ENCODE data around the gene FKBP8. TPM values are rescaled to one million over a fixed set of nuclear protein-coding genes. Genes with fewer than 3 reads are reported as not detected.
"Not testable (repeated sequence)": the region's sequence is repeated elsewhere in the genome, so short reads cannot be mapped to it uniquely, and the experiment has no call there.

The FKBP8 gene
- total RNA-seq, 8 experiments from 2014 or later, result 137 to 214 (median 153) TPM

- WGBS, 10 experiments, result 40 to 92% (median 69%) methylated on average over 1 to 5 of the region's 6 CpGs; no CpG with 5 or more reads in 2 of the 10 experiments
- Histone ChIP-seq H3K4me3 (no peak overlapping the region), H3K4me1 (replicated peaks in 1 of 2) (no peaks in the 10 kb centered on the region), H3K27ac (no peak overlapping the region)
- ATAC-seq (replicated peaks in 6 of 8), result no peak
- in situ Hi-C loops (cut with MboI; ENCODE audit: low pct_unique_long_range_greater_than_20kb in 2 of 9, low sequenced_read_pairs in 9 of 9, unreplicated experiment in 9 of 9), result no loop called here
These were observed 8.3 kb upstream of the FKBP8 start for GRCh38 chr19:18551631-18552030.

DNA sequence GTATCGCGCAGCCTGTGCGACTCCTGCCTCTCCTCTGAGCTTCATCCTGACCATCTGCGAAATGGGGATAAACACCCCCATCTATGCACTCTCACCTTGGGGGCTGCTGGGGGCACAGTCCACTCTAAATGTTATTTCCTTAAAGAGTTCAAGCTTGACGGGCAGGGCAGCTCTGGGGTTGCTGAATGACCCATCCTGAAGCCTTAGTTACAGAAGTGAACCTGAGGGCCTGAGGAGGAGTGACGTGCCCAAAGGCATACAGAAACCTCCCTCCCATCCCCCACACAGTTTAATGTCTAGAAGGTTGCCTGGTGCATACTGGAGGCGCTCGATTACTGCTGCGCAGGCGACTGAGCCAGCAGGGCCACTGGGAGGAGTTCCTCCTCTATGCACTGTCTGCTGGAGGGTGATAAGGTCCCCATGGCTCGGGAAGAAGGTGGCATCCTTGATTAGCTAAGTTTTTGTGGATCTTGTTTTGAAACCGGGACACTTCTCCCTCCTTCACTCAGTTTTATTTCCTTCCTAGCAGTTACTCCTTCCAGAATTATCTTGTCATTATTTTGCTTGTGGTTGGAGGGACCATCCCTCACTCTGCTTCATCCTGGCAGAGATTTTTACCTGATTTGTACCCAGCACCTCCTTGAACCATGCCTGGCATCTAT is 572 bp upstream of the FKBP8 start:
- H3K4me3 ChIP-seq, result peak overlapping the region; percentile 54 to 87 (median 60)
- H3K27ac ChIP-seq, result peak overlapping the region in 1 of 2 donors; percentile 83
- in situ Hi-C loops (cut with MboI; ENCODE audit: low pct_unique_long_range_greater_than_20kb in 2 of 9, low sequenced_read_pairs in 9 of 9, unreplicated experiment in 9 of 9), result no loop called here
- peaks cover 3 to 10% of the 10 kb centered on the region in 2 donors for H3K4me1 ChIP-seq (replicated peaks in 1 of 2)
- ATAC-seq (replicated peaks in 6 of 8), result peak; percentile 26 to 88 (median 46)
- WGBS, 10 experiments, result 0 to 60% (median 32%) methylated on average over 1 to 6 of the region's 12 CpGs; no CpG with 5 or more reads in 4 of the 10 experiments

- ATAC-seq (replicated peaks in 6 of 8), result peak in 5 of 8 experiments; percentile 20 to 36 (median 24)
- in situ Hi-C loops (cut with MboI; ENCODE audit: low pct_unique_long_range_greater_than_20kb in 2 of 9, low sequenced_read_pairs in 9 of 9, unreplicated experiment in 9 of 9), result no loop called here
- H3K4me3 ChIP-seq, result peak overlapping the region; percentile 54 to 87 (median 60)
- H3K4me1 ChIP-seq (replicated peaks in 1 of 2), result peaks cover 3 to 10% of the 10 kb centered on the region in 2 donors
- WGBS, 10 experiments, result 20 to 100% (median 61%) methylated on average over 1 to 5 of the region's 11 CpGs; no CpG with 5 or more reads in 4 of the 10 experiments
- H3K27ac ChIP-seq, result peak overlapping the region; percentile 50 to 71
These were observed 1.1 kb downstream of the FKBP8 start for GRCh38 chr19:18541992-18542940.

DNA sequence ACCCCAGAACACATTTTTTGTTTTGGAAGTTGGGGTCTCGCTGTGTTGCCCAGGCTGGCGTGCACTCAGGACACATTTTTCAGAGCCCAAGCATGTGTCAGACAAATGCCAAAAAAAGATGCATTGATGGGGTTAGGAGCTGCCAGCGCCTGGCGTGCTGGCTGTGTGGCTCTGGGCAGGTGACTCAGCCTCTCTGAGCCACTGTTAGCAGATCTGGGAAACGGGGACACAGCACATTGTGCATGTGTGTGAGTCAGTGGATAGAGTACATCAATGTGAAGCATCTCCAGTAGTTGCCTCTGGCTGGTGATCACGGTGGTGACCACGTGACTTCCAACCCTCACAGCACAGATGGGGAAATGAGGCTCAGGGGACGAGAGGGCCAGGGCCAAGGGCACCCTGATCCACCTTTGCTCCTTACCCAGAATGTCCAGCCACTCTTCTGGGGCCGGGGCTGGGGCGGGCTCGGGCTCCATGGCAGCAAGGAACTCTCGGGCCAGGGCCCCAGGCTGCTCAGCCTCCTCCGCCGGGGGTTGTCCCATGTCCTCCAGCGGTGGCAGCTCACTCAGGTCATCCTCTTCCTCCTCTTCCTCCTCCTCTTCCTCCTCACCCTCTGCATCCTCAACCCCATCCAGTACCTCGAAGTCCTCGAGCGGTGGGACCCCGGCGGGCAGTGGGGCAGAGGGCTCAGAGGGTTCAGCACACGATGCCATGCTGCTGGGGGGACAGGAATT is 1.9 kb downstream of the FKBP8 start:
- Histone ChIP-seq H3K4me3 (no peak overlapping the region), H3K4me1 (replicated peaks in 1 of 2) (peaks cover 3 to 10% of the 10 kb centered on the region in 2 donors), H3K27ac (no peak overlapping the region)
- ATAC-seq (replicated peaks in 6 of 8), result peak in 1 of 8 experiments; percentile 9
- in situ Hi-C loops (cut with MboI; ENCODE audit: low pct_unique_long_range_greater_than_20kb in 2 of 9, low sequenced_read_pairs in 9 of 9, unreplicated experiment in 9 of 9), result no loop called here
- WGBS, 10 experiments, result 0 to 100% (median 100%) methylated on average over 1 to 13 of the region's 21 CpGs; no CpG with 5 or more reads in 2 of the 10 experiments

- in situ Hi-C loops (cut with MboI; ENCODE audit: low pct_unique_long_range_greater_than_20kb in 2 of 9, low sequenced_read_pairs in 9 of 9, unreplicated experiment in 9 of 9); H3K27ac ChIP-seq; H3K4me3 ChIP-seq; ATAC-seq (replicated peaks in 6 of 8): not testable (repeated sequence)
- peaks cover 3 to 10% of the 10 kb centered on the region in 2 donors for H3K4me1 ChIP-seq (replicated peaks in 1 of 2)
- 40 to 83% (median 75%) methylated on average over 1 of the region's 1 CpG; no CpG with 5 or more reads in 7 of the 10 experiments for WGBS, 10 experiments
These were observed 3.2 kb downstream of the FKBP8 start for GRCh38 chr19:18540200-18540599.

DNA sequence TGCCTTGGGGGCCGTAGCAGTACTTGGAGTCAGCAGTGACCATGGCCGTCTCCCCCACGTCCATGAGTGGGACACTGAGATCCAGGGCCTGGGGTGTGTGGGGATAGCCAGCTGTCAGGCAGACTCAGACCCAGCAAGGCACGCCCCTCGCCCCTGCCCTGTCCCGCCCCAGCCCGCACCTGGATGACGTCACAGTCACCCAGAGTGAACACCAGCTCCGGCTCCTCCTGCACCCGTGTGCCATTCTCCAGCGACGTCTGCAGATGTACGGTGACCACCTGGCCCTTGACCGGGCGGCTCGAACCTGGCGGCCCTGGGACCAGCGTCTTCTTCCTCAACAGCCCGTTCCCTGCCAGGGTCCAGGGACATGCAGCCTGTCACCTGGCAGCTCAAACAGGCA is 4.0 kb downstream of the FKBP8 start:
- H3K4me3 ChIP-seq, result no peak overlapping the region
- 100% methylated on average over 2 of the region's 19 CpGs; no CpG with 5 or more reads in 9 of the 10 experiments for WGBS, 10 experiments
- in situ Hi-C loops (cut with MboI; ENCODE audit: low pct_unique_long_range_greater_than_20kb in 2 of 9, low sequenced_read_pairs in 9 of 9, unreplicated experiment in 9 of 9), result no loop called here
- H3K4me1 ChIP-seq (replicated peaks in 1 of 2), result peaks cover 3 to 10% of the 10 kb centered on the region in 2 donors
- ATAC-seq (replicated peaks in 6 of 8), result no peak
- H3K27ac ChIP-seq, result no peak overlapping the region

- peaks cover 0 to 5% of the 10 kb centered on the region in 2 donors for H3K4me1 ChIP-seq (replicated peaks in 1 of 2)
- no peak overlapping the region for H3K4me3 ChIP-seq
- ATAC-seq (replicated peaks in 6 of 8), result no peak
- 91 to 100% (median 95%) methylated on average over 4 to 9 of the region's 22 CpGs; no CpG with 5 or more reads in 7 of the 10 experiments for WGBS, 10 experiments
- in situ Hi-C loops (cut with MboI; ENCODE audit: low pct_unique_long_range_greater_than_20kb in 2 of 9, low sequenced_read_pairs in 9 of 9, unreplicated experiment in 9 of 9), result no loop called here
- H3K27ac ChIP-seq, result no peak overlapping the region
These were observed 5.3 kb downstream of the FKBP8 start for GRCh38 chr19:18538115-18538514.

DNA sequence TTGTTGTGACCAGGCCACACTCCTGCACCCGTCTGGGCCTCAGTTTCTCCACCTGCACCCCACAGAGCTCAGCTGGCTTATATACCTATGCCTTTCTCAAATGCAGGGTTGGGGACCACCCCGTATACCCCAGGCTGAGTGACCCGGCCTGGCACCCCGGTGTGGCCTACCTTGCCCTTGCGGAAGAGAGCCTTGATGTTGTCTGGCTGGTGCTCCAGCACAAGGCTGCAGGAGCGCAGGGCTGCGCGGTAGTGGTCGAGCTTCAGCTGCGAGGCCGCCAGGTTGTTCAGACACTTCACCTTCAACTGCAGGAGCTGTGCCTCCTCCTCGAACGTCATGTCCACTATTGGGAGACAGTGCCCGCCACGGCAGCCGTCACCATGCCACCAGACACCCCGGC is 5.9 kb downstream of the FKBP8 start:
- in situ Hi-C loops (cut with MboI; ENCODE audit: low pct_unique_long_range_greater_than_20kb in 2 of 9, low sequenced_read_pairs in 9 of 9, unreplicated experiment in 9 of 9), result no loop called here
- no peak for ATAC-seq (replicated peaks in 6 of 8)
- peaks cover 0 to 4% of the 10 kb centered on the region in 2 donors for H3K4me1 ChIP-seq (replicated peaks in 1 of 2)
- no peak overlapping the region for H3K27ac ChIP-seq
- no peak overlapping the region for H3K4me3 ChIP-seq
- 70 to 100% (median 100%) methylated on average over 1 to 2 of the region's 17 CpGs; no CpG with 5 or more reads in 7 of the 10 experiments for WGBS, 10 experiments

DNA sequence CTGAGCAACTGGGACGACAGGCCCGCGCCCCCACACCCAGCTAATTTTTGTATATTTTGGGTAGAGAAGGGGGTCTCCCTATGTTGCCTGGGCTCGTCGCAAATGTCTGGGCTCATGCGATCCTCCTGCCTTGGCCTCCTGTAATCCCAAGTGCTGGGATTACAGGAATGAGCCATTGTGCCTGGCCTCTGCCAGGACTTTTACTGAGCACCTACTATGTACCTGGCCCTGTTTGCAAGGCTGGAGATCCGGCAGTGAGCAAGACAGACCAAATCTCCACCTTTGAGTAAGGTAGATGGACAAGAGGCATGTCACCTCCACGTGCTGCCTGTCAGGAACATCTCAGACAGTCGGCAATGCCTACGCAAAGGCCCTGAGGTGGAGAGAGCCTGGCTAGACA is 6.9 kb downstream of the FKBP8 start:
- WGBS, 10 experiments, result 60 to 100% (median 93%) methylated on average over 1 to 7 of the region's 10 CpGs; no CpG with 5 or more reads in 3 of the 10 experiments
- Histone ChIP-seq H3K4me3 (no peak overlapping the region), H3K27ac (no peak overlapping the region), H3K4me1 (replicated peaks in 1 of 2) (no peaks in the 10 kb centered on the region)
- in situ Hi-C loops (cut with MboI; ENCODE audit: low pct_unique_long_range_greater_than_20kb in 2 of 9, low sequenced_read_pairs in 9 of 9, unreplicated experiment in 9 of 9), result no loop called here
- ATAC-seq (replicated peaks in 6 of 8), result no peak

- ATAC-seq (replicated peaks in 6 of 8), result no peak
- WGBS, 10 experiments, result 80 to 100% (median 100%) methylated on average over 1 to 4 of the region's 4 CpGs; no CpG with 5 or more reads in 5 of the 10 experiments
- no peaks in the 10 kb centered on the region for H3K4me1 ChIP-seq (replicated peaks in 1 of 2)
- H3K27ac ChIP-seq, result no peak overlapping the region
- in situ Hi-C loops (cut with MboI; ENCODE audit: low pct_unique_long_range_greater_than_20kb in 2 of 9, low sequenced_read_pairs in 9 of 9, unreplicated experiment in 9 of 9), result no loop called here
- H3K4me3 ChIP-seq, result no peak overlapping the region
These were observed 10.3 kb downstream of the FKBP8 start for GRCh38 chr19:18533058-18533457.

- ATAC-seq (replicated peaks in 6 of 8), result peak in 5 of 8 experiments; percentile 5 to 71 (median 12)
- Histone ChIP-seq H3K27ac (no peak overlapping the region), H3K4me3 (no peak overlapping the region), H3K4me1 (replicated peaks in 1 of 2) (no peaks in the 10 kb centered on the region)
- WGBS, 10 experiments, result 70 to 98% (median 72%) methylated on average over 4 to 7 of the region's 22 CpGs; no CpG with 5 or more reads in 7 of the 10 experiments
- in situ Hi-C loops (cut with MboI; ENCODE audit: low pct_unique_long_range_greater_than_20kb in 2 of 9, low sequenced_read_pairs in 9 of 9, unreplicated experiment in 9 of 9), result no loop called here
These were observed 11.0 kb downstream of the FKBP8 start for GRCh38 chr19:18532168-18532890.

DNA sequence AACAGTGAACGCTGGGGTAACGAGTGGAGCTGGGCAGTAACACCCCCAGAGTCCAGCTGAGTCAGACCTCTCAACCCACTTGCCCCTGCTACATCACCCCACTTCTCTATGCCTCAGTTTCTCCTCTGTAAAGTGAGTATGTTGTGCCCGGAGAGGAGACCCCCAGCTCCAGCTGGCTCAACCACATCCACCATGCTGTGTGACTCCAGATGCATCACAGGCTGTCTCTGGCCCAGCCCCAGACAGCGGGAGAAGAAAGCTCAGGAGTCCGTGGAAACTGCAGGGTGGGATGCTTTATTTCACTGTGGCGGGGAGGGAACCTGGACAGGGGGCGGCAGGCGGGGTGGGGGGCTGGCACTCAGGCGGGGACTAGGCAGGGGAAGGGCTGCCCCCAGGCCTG is 11.9 kb downstream of the FKBP8 start:
- Histone ChIP-seq H3K4me1 (replicated peaks in 1 of 2) (no peaks in the 10 kb centered on the region), H3K4me3 (no peak overlapping the region), H3K27ac (no peak overlapping the region)
- no peak for ATAC-seq (replicated peaks in 6 of 8)
- in situ Hi-C loops (cut with MboI; ENCODE audit: low pct_unique_long_range_greater_than_20kb in 2 of 9, low sequenced_read_pairs in 9 of 9, unreplicated experiment in 9 of 9), result no loop called here
- 40 to 96% (median 75%) methylated on average over 1 to 4 of the region's 9 CpGs; no CpG with 5 or more reads in 6 of the 10 experiments for WGBS, 10 experiments

Data from motor neuron (in vitro differentiated cells).